HEK293 (cell line): Measurements from ENCODE around the gene RPL6.

Experiments
- KLF1 ChIP-seq: fragments of 450-650 bp; formaldehyde crosslinking; IDR thresholded peaks from 2 replicates; pipeline ENCODE4 v1.5.1; 2016; ENCODE audit warnings: missing biosample characterization, missing genetic modification characterization
- RBAK ChIP-seq: fragments of 450-650 bp; formaldehyde crosslinking; IDR thresholded peaks from 2 replicates; pipeline ENCODE4 v1.5.1; 2016; ENCODE audit warnings: missing biosample characterization, missing genetic modification characterization
- WT1 ChIP-seq: fragments of 450-650 bp; formaldehyde crosslinking; IDR thresholded peaks from 2 replicates; pipeline ENCODE4 v1.5.1; 2016; ENCODE audit warnings: missing biosample characterization, missing genetic modification characterization
- ZBTB17 ChIP-seq: fragments of 450-650 bp; formaldehyde crosslinking; IDR thresholded peaks from 2 replicates; pipeline ENCODE4 v1.5.1; 2016; ENCODE audit warnings: missing biosample characterization, missing genetic modification characterization
- ZBTB20 ChIP-seq: fragments of 450-650 bp; formaldehyde crosslinking; IDR thresholded peaks from 2 replicates; pipeline ENCODE4 v1.5.1; 2016; ENCODE audit warnings: missing biosample characterization, missing genetic modification characterization
- ZFP69B ChIP-seq: fragments of 450-650 bp; formaldehyde crosslinking; IDR thresholded peaks from 2 replicates; pipeline ENCODE4 v1.5.1; 2016; ENCODE audit warnings: missing biosample characterization, missing genetic modification characterization
- ZIC2 ChIP-seq: fragments of 450-650 bp; formaldehyde crosslinking; IDR thresholded peaks from 2 replicates; pipeline ENCODE4 v1.5.1; 2016; ENCODE audit warnings: missing biosample characterization, missing genetic modification characterization
- ZNF140 ChIP-seq: fragments of 450-650 bp; formaldehyde crosslinking; IDR thresholded peaks from 2 replicates; pipeline ENCODE4 v1.5.1; 2016; ENCODE audit warnings: missing biosample characterization, missing genetic modification characterization
- ZNF174 ChIP-seq: fragments of 450-650 bp; formaldehyde crosslinking; IDR thresholded peaks from 2 replicates; pipeline ENCODE4 v1.5.0; 2017; ENCODE audit warnings: missing biosample characterization, mild to moderate bottlenecking, missing genetic modification characterization
- ZNF2 ChIP-seq: fragments of 450-650 bp; formaldehyde crosslinking; IDR thresholded peaks from 2 replicates; pipeline ENCODE4 v1.5.1; 2016; ENCODE audit warnings: missing biosample characterization, missing genetic modification characterization
- ZNF211 ChIP-seq: fragments of 450-650 bp; formaldehyde crosslinking; IDR thresholded peaks from 2 replicates; pipeline ENCODE4 v1.5.1; 2016; ENCODE audit warnings: low read depth, missing biosample characterization, missing genetic modification characterization
- ZNF37A ChIP-seq: fragments of 450-650 bp; IDR thresholded peaks from 2 replicates; pipeline ENCODE4 v1.5.1; 2018; ENCODE audit warnings: missing biosample characterization, missing genetic modification characterization
- ZNF433 ChIP-seq: fragments of 450-650 bp; formaldehyde crosslinking; IDR thresholded peaks from 2 replicates; pipeline ENCODE4 v1.5.1; 2016; ENCODE audit warnings: missing biosample characterization, missing genetic modification characterization, low read depth
- ZNF473 ChIP-seq: fragments of 450-650 bp; formaldehyde crosslinking; IDR thresholded peaks from 2 replicates; pipeline ENCODE4 v1.5.1; 2017; ENCODE audit warnings: missing biosample characterization, missing genetic modification characterization
- ZNF548 ChIP-seq: fragments of 450-650 bp; formaldehyde crosslinking; IDR thresholded peaks from 2 replicates; pipeline ENCODE4 v1.5.1; 2016; ENCODE audit warnings: missing biosample characterization, missing genetic modification characterization
- ZSCAN23 ChIP-seq: fragments of 450-650 bp; formaldehyde crosslinking; IDR thresholded peaks from 2 replicates; pipeline ENCODE4 v1.5.1; 2016; ENCODE audit warnings: missing biosample characterization, missing genetic modification characterization
- ZSCAN30 ChIP-seq: fragments of 450-650 bp; IDR thresholded peaks from 2 replicates; pipeline ENCODE4 v1.5.1; 2018; ENCODE audit warnings: missing biosample characterization, mild to moderate bottlenecking, missing genetic modification characterization, moderate library complexity
- TF ChIP-seq, protein P1 (sequence below): fragments of 450-650 bp; formaldehyde crosslinking; IDR thresholded peaks from 2 replicates; pipeline ENCODE4 v1.5.1; 2016; ENCODE audit warnings: missing biosample characterization, missing genetic modification characterization
- TF ChIP-seq, protein P2 (sequence below): fragments of 450-650 bp; formaldehyde crosslinking; IDR thresholded peaks from 2 replicates; pipeline ENCODE4 v1.5.1; 2016; ENCODE audit warnings: missing biosample characterization, missing genetic modification characterization
- TF ChIP-seq, protein P3 (sequence below): fragments of 450-650 bp; formaldehyde crosslinking; IDR thresholded peaks from 2 replicates; pipeline ENCODE4 v1.5.1; 2016; ENCODE audit warnings: missing biosample characterization, missing genetic modification characterization
- TF ChIP-seq, protein P4 (sequence below): fragments of 450-650 bp; formaldehyde crosslinking; IDR thresholded peaks from 2 replicates; pipeline ENCODE4 v1.5.1; 2016; ENCODE audit warnings: missing biosample characterization, missing genetic modification characterization
- TF ChIP-seq, protein P5 (sequence below): fragments of 450-650 bp; formaldehyde crosslinking; IDR thresholded peaks from 2 replicates; pipeline ENCODE4 v1.5.1; 2016; ENCODE audit warnings: missing biosample characterization, missing genetic modification characterization
- TF ChIP-seq, protein P6 (sequence below): fragments of 450-650 bp; formaldehyde crosslinking; IDR thresholded peaks from 2 replicates; pipeline ENCODE4 v1.5.1; 2016; ENCODE audit warnings: missing biosample characterization, missing genetic modification characterization

RPL6 gene

DNA sequence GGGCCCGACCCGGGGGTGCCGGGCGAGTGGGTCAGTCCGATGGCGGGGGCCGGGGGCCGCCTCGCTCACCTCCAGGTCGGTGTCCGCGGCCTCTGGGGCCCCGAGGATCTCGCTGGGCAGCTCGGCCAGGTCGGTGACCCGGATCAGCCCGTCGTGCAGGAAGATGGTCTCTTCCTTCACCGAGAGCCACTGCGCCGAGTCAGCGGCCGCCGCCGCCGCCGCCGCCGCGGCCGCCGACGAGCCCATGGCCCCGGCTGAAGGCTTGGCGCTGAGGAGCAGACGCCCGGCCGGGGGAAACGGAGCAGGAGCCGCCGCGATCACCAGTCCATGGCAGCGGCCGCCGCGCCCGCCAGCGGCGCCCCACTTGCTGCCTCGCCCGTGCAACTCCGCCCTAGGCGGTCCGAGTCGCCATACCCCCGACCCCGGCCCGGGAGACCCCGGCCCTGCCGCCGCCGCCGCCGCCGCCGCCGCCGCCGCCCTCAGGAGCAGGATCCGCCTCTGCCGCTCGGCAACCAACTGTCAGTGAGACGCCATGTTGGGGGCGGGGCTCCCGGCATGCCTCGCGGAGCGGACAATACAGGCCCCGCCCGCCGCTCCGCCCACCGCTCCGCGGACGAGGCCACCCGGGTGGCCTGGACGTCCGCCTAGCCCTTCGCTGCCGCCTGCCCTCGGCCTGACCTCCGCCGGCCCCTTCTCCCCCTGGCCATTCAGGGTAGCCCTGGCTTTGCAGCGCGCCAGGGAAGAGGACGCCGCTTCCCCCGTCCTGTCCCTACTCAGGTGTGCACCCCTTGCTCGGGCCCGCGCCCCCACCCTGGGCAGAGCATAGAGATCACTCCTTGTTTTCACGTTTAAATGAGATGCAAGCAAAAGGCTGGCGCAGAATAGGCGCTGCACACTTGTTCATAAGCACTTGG, 27.3 kb downstream of the RPL6 start, which contains the start of gene HECTD4 (continued):
- TF ChIP-seq, protein P1, sequence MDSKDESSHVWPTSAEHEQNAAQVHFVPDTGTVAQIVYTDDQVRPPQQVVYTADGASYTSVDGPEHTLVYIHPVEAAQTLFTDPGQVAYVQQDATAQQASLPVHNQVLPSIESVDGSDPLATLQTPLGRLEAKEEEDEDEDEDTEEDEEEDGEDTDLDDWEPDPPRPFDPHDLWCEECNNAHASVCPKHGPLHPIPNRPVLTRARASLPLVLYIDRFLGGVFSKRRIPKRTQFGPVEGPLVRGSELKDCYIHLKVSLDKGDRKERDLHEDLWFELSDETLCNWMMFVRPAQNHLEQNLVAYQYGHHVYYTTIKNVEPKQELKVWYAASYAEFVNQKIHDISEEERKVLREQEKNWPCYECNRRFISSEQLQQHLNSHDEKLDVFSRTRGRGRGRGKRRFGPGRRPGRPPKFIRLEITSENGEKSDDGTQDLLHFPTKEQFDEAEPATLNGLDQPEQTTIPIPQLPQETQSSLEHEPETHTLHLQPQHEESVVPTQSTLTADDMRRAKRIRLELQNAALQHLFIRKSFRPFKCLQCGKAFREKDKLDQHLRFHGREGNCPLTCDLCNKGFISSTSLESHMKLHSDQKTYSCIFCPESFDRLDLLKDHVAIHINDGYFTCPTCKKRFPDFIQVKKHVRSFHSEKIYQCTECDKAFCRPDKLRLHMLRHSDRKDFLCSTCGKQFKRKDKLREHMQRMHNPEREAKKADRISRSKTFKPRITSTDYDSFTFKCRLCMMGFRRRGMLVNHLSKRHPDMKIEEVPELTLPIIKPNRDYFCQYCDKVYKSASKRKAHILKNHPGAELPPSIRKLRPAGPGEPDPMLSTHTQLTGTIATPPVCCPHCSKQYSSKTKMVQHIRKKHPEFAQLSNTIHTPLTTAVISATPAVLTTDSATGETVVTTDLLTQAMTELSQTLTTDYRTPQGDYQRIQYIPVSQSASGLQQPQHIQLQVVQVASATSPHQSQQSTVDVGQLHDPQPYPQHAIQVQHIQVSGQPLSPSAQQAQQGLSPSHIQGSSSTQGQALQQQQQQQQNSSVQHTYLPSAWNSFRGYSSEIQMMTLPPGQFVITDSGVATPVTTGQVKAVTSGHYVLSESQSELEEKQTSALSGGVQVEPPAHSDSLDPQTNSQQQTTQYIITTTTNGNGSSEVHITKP (tag by site-specific recombination), result peak; percentile 98
- peak; percentile 91 for TF ChIP-seq ZBTB17 (tag by site-specific recombination)
- TF ChIP-seq ZNF548 (tag by site-specific recombination), result no peak
- TF ChIP-seq ZNF140 (tag by site-specific recombination), result no peak
- TF ChIP-seq, protein P2, sequence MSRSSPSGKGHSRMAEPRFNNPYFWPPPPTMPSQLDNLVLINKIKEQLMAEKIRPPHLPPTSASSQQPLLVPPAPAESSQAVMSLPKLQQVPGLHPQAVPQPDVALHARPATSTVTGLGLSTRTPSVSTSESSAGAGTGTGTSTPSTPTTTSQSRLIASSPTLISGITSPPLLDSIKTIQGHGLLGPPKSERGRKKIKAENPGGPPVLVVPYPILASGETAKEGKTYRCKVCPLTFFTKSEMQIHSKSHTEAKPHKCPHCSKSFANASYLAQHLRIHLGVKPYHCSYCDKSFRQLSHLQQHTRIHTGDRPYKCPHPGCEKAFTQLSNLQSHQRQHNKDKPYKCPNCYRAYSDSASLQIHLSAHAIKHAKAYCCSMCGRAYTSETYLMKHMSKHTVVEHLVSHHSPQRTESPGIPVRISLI (tag by site-specific recombination), result no peak
- no peak for TF ChIP-seq ZNF174 (tag by site-specific recombination)
- TF ChIP-seq, protein P3, sequence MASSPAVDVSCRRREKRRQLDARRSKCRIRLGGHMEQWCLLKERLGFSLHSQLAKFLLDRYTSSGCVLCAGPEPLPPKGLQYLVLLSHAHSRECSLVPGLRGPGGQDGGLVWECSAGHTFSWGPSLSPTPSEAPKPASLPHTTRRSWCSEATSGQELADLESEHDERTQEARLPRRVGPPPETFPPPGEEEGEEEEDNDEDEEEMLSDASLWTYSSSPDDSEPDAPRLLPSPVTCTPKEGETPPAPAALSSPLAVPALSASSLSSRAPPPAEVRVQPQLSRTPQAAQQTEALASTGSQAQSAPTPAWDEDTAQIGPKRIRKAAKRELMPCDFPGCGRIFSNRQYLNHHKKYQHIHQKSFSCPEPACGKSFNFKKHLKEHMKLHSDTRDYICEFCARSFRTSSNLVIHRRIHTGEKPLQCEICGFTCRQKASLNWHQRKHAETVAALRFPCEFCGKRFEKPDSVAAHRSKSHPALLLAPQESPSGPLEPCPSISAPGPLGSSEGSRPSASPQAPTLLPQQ, result peak; percentile 62; the same call in 1 of the 2 replicates
- TF ChIP-seq, protein P4, sequence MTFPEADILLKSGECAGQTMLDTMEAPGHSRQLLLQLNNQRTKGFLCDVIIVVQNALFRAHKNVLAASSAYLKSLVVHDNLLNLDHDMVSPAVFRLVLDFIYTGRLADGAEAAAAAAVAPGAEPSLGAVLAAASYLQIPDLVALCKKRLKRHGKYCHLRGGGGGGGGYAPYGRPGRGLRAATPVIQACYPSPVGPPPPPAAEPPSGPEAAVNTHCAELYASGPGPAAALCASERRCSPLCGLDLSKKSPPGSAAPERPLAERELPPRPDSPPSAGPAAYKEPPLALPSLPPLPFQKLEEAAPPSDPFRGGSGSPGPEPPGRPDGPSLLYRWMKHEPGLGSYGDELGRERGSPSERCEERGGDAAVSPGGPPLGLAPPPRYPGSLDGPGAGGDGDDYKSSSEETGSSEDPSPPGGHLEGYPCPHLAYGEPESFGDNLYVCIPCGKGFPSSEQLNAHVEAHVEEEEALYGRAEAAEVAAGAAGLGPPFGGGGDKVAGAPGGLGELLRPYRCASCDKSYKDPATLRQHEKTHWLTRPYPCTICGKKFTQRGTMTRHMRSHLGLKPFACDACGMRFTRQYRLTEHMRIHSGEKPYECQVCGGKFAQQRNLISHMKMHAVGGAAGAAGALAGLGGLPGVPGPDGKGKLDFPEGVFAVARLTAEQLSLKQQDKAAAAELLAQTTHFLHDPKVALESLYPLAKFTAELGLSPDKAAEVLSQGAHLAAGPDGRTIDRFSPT (tag by site-specific recombination), result peak; percentile 56; the same call in 1 of the 2 replicates
- 0 out of 2 replicates have a peak, but pooled peaks have one; percentile 12 for TF ChIP-seq ZIC2 (tag by site-specific recombination)
- TF ChIP-seq, protein P5, sequence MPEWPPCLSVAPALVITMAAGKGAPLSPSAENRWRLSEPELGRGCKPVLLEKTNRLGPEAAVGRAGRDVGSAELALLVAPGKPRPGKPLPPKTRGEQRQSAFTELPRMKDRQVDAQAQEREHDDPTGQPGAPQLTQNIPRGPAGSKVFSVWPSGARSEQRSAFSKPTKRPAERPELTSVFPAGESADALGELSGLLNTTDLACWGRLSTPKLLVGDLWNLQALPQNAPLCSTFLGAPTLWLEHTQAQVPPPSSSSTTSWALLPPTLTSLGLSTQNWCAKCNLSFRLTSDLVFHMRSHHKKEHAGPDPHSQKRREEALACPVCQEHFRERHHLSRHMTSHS, result no peak
- 0 out of 2 replicates have a peak, but pooled peaks have one; percentile 21 for TF ChIP-seq ZNF37A
- TF ChIP-seq ZNF473 (tag by site-specific recombination), result no peak
- peak; percentile 98 for TF ChIP-seq ZBTB20 (tag by site-specific recombination)
- no peak for TF ChIP-seq ZSCAN23 (tag by site-specific recombination)
- peak; percentile 73; the same call in 1 of the 2 replicates for TF ChIP-seq ZNF2 (tag by site-specific recombination)
- TF ChIP-seq ZNF433, result no peak
- TF ChIP-seq ZSCAN30 (tag by site-specific recombination), result no peak; the same call in 1 of the 2 replicates
- TF ChIP-seq RBAK, result no peak
- TF ChIP-seq ZNF211 (tag by site-specific recombination), result no peak
- no peak for TF ChIP-seq WT1 (tag by site-specific recombination)
- TF ChIP-seq, protein P6, sequence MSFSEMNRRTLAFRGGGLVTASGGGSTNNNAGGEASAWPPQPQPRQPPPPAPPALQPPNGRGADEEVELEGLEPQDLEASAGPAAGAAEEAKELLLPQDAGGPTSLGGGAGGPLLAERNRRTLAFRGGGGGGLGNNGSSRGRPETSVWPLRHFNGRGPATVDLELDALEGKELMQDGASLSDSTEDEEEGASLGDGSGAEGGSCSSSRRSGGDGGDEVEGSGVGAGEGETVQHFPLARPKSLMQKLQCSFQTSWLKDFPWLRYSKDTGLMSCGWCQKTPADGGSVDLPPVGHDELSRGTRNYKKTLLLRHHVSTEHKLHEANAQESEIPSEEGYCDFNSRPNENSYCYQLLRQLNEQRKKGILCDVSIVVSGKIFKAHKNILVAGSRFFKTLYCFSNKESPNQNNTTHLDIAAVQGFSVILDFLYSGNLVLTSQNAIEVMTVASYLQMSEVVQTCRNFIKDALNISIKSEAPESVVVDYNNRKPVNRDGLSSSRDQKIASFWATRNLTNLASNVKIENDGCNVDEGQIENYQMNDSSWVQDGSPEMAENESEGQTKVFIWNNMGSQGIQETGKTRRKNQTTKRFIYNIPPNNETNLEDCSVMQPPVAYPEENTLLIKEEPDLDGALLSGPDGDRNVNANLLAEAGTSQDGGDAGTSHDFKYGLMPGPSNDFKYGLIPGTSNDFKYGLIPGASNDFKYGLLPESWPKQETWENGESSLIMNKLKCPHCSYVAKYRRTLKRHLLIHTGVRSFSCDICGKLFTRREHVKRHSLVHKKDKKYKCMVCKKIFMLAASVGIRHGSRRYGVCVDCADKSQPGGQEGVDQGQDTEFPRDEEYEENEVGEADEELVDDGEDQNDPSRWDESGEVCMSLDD (tag by site-specific recombination), result peak; percentile 56; the same call in 1 of the 2 replicates
- TF ChIP-seq ZFP69B (tag by site-specific recombination), result 0 out of 2 replicates have a peak, but pooled peaks have one; percentile 12
- TF ChIP-seq KLF1 (tag by site-specific recombination), result peak; percentile 74
